Neutrophil (primary cell): ENCODE data around the gene WNT3.

ENCODE experiments used
- H3K27ac ChIP-seq: fragments of 200-600 bp; sonication (generic); 2 replicates; pipeline ENCODE4 v1.5.1; 2016; ENCODE audit warnings: mild to moderate bottlenecking, moderate library complexity
- H3K27me3 ChIP-seq: fragments of 200-600 bp; sonication (generic); 2 replicates; pipeline ENCODE4 v1.6.0; 2016; ENCODE audit warnings: mild to moderate bottlenecking
- H3K36me3 ChIP-seq: fragments of 200-600 bp; sonication (generic); 2 replicates; pipeline ENCODE4 v1.5.1; 2017
- H3K4me1 ChIP-seq, 2 experiments: fragments of 200-600 bp in 1 of 2; sonication (generic) in 1 of 2; 1 replicate in 1 of 2; 2 replicates in 1 of 2; pipeline versions ENCODE4 v1.5.1 to v1.6.1; 2013 to 2016; ENCODE audit warnings: low read depth in 1 of 2, low read length in 1 of 2, mild to moderate bottlenecking in 1 of 2, moderate library complexity in 1 of 2; ENCODE audit not compliant: control insufficient read depth in 1 of 2, insufficient read depth in 1 of 2
- H3K4me3 ChIP-seq, 2 experiments: fragments of 200-600 bp in 1 of 2; sonication (generic) in 1 of 2; 1 replicate in 1 of 2; 2 replicates in 1 of 2; pipeline ENCODE4 v1.5.1; 2013 to 2016; ENCODE audit warnings: low read depth in 1 of 2, low read length in 1 of 2, mild to moderate bottlenecking in 1 of 2, moderate library complexity in 1 of 2
- H3K9me3 ChIP-seq: fragments of 200-600 bp; sonication (generic); 2 replicates; pipeline ENCODE4 v1.5.1; 2016
- CTCF ChIP-seq: fragments of 200-600 bp; sonication (generic); IDR thresholded peaks from 2 replicates; pipeline ENCODE4 v1.5.1; 2016; ENCODE audit warnings: antibody characterized with exemption

WNT3 gene

GRCh38 chr17:46782250-46782953, 36.1 kb downstream of the WNT3 start:
- H3K27ac ChIP-seq, result no peak overlapping the region
- H3K9me3 ChIP-seq, result no peaks in the 10 kb centered on the region
- no peaks in the 10 kb centered on the region for H3K4me1 ChIP-seq
- no peak overlapping the region for H3K4me3 ChIP-seq
- TF ChIP-seq CTCF, result no peak
- H3K27me3 ChIP-seq, result peaks cover 20% of the 10 kb centered on the region
- H3K36me3 ChIP-seq, result no peaks in the 10 kb centered on the region

- Histone ChIP-seq H3K4me1 (no peaks in the 10 kb centered on the region), H3K27me3 (peaks cover 43% of the 10 kb centered on the region), H3K27ac (no peak overlapping the region), H3K36me3 (no peaks in the 10 kb centered on the region), H3K4me3 (no peak overlapping the region), H3K9me3 (no peaks in the 10 kb centered on the region)
- no peak for TF ChIP-seq CTCF
Measured at GRCh38 chr17:46780003-46780373, 38.5 kb downstream of the WNT3 start.

- Histone ChIP-seq H3K9me3 (no peaks in the 10 kb centered on the region), H3K4me1 (no peaks in the 10 kb centered on the region), H3K27ac (no peak overlapping the region), H3K27me3 (peaks cover 60% of the 10 kb centered on the region), H3K4me3 (no peak overlapping the region), H3K36me3 (no peaks in the 10 kb centered on the region)
- TF ChIP-seq CTCF, result no peak
Measured at GRCh38 chr17:46777943-46778915, 40.3 kb downstream of the WNT3 start.

GRCh38 chr17:46776298-46777005, 42.0 kb downstream of the WNT3 start:
- no peak overlapping the region for H3K4me3 ChIP-seq
- no peaks in the 10 kb centered on the region for H3K9me3 ChIP-seq
- H3K27ac ChIP-seq, result no peak overlapping the region
- no peak for TF ChIP-seq CTCF
- peaks cover 76% of the 10 kb centered on the region for H3K27me3 ChIP-seq
- H3K36me3 ChIP-seq, result no peaks in the 10 kb centered on the region
- peaks cover 5 to 7% of the 10 kb centered on the region in 2 experiments for H3K4me1 ChIP-seq

- Histone ChIP-seq H3K36me3 (no peaks in the 10 kb centered on the region), H3K4me3 (no peak overlapping the region), H3K9me3 (no peaks in the 10 kb centered on the region), H3K27me3 (peaks cover 94% of the 10 kb centered on the region), H3K27ac (no peak overlapping the region), H3K4me1 (peaks cover 14 to 17% of the 10 kb centered on the region in 2 experiments)
- TF ChIP-seq CTCF, result no peak
Measured at GRCh38 chr17:46774108-46774737, 44.3 kb downstream of the WNT3 start.
